Measurements from ENCODE around the gene PPP2R2D.

The PPP2R2D gene

GRCh38 chr10:131959841-131960240 is 59.0 kb downstream of the PPP2R2D start:
- CTCF ChIA-PET, result no interaction called here
- POLR2A ChIA-PET, result no interaction called here
- TF ChIP-seq HDGF (IDR thresholded peaks at IDR 0.05; ENCODE audit: borderline replicate concordance) (no peak), FOXM1 (IDR thresholded peaks at IDR 0.05; ENCODE audit: borderline replicate concordance) (no peak), SP1 (IDR thresholded peaks at IDR 0.05) (no peak), NFRKB (IDR thresholded peaks at IDR 0.05) (no peak), BHLHE40 (IDR thresholded peaks at IDR 0.05; ENCODE audit: borderline replicate concordance) (no peak), FOXK2 (IDR thresholded peaks at IDR 0.05) (no peak), CTBP1 (IDR thresholded peaks at IDR 0.05; ENCODE audit: borderline replicate concordance) (no peak), ZNF384 (IDR thresholded peaks at IDR 0.05) (no peak), L3MBTL2 (conservative IDR thresholded peaks at IDR 0.05) (no peak), TARDBP (IDR thresholded peaks at IDR 0.05) (no peak), ARNT (IDR thresholded peaks at IDR 0.05) (no peak), SUZ12 (IDR thresholded peaks at IDR 0.05) (no peak), FOXA1 (IDR thresholded peaks at IDR 0.05) (no peak), ELF4 (IDR thresholded peaks at IDR 0.05) (no peak), LEF1 (IDR thresholded peaks at IDR 0.05; ENCODE audit: borderline replicate concordance) (no peak)
- TF ChIP-seq, protein P1, sequence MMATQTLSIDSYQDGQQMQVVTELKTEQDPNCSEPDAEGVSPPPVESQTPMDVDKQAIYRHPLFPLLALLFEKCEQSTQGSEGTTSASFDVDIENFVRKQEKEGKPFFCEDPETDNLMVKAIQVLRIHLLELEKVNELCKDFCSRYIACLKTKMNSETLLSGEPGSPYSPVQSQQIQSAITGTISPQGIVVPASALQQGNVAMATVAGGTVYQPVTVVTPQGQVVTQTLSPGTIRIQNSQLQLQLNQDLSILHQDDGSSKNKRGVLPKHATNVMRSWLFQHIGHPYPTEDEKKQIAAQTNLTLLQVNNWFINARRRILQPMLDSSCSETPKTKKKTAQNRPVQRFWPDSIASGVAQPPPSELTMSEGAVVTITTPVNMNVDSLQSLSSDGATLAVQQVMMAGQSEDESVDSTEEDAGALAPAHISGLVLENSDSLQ (IDR thresholded peaks at IDR 0.05), result no peak
- no peak for DNase-seq (ENCODE audit: extremely low spot score)

- ChIA-PET CTCF (no interaction called here), POLR2A (no interaction called here)
- TF ChIP-seq SP1 (IDR thresholded peaks at IDR 0.05) (no peak), NFRKB (IDR thresholded peaks at IDR 0.05) (no peak), HDGF (IDR thresholded peaks at IDR 0.05; ENCODE audit: borderline replicate concordance) (no peak), L3MBTL2 (conservative IDR thresholded peaks at IDR 0.05) (no peak), LEF1 (IDR thresholded peaks at IDR 0.05; ENCODE audit: borderline replicate concordance) (no peak), ELF4 (IDR thresholded peaks at IDR 0.05) (no peak), BHLHE40 (IDR thresholded peaks at IDR 0.05; ENCODE audit: borderline replicate concordance) (no peak), CTBP1 (IDR thresholded peaks at IDR 0.05; ENCODE audit: borderline replicate concordance) (no peak), ARNT (IDR thresholded peaks at IDR 0.05) (no peak), ZNF384 (IDR thresholded peaks at IDR 0.05) (no peak), FOXA1 (IDR thresholded peaks at IDR 0.05) (no peak), FOXM1 (IDR thresholded peaks at IDR 0.05; ENCODE audit: borderline replicate concordance) (no peak), TARDBP (IDR thresholded peaks at IDR 0.05) (no peak)
- TF ChIP-seq, protein P1 (IDR thresholded peaks at IDR 0.05), result no peak
- DNase-seq (ENCODE audit: extremely low spot score), result no peak
These were observed 59.8 kb downstream of the PPP2R2D start for GRCh38 chr10:131960631-131961046.

DNA sequence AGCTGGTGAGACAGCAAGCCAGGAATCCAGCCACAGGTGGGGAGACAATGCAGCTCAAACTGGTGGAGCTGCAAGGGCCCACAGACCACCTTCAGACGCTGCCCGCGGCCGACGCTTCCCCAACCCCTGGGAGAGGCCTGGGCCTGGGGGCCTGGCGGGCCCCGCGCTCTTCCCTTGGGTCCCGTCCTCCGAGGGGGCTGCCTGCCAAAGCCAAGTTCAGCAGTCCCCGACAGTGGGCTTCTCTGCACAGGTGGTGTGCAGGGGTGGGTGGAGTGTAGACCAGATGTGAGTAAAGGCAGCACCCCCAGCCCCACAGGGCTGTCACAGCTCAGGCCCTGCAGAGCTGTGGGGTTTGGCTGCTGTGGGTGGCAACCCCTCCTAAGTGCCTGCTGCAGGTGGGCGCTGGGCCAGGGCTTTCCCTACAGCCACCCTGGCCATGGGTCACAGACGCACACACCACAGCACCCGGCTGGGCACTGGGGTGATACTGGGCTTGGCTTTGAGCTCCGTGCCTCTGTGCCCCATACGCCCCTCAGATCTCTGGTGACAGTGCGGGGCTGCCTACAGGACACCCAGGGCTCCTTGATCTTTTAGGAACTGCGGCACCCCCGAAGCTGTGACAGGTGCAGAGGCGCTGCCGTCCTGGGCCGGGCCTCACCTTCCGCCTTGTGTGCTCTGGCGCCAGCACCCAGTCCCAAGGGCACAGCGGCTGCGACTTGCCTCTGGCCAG is 60.4 kb downstream of the PPP2R2D start:
- ChIA-PET POLR2A (no interaction called here), CTCF (no interaction called here)
- TF ChIP-seq NFRKB (IDR thresholded peaks at IDR 0.05) (no peak), TARDBP (IDR thresholded peaks at IDR 0.05) (no peak), FOXM1 (IDR thresholded peaks at IDR 0.05; ENCODE audit: borderline replicate concordance) (no peak), ELF4 (IDR thresholded peaks at IDR 0.05) (no peak), SUZ12 (IDR thresholded peaks at IDR 0.05) (no peak), HDGF (IDR thresholded peaks at IDR 0.05; ENCODE audit: borderline replicate concordance) (no peak), FOXK2 (IDR thresholded peaks at IDR 0.05) (no peak), LEF1 (IDR thresholded peaks at IDR 0.05; ENCODE audit: borderline replicate concordance) (no peak), FOXA1 (IDR thresholded peaks at IDR 0.05) (no peak), BHLHE40 (IDR thresholded peaks at IDR 0.05; ENCODE audit: borderline replicate concordance) (no peak), SP1 (IDR thresholded peaks at IDR 0.05) (no peak), ARNT (IDR thresholded peaks at IDR 0.05) (no peak)
- DNase-seq (ENCODE audit: extremely low spot score), result no peak

GRCh38 chr10:131961777-131962662 is 61.2 kb downstream of the PPP2R2D start:
- DNase-seq (ENCODE audit: extremely low spot score), result no peak
- TF ChIP-seq FOXA1 (IDR thresholded peaks at IDR 0.05) (no peak), LEF1 (IDR thresholded peaks at IDR 0.05; ENCODE audit: borderline replicate concordance) (no peak)
- ChIA-PET POLR2A (no interaction called here), CTCF (interaction anchor here (1.0 kb wide), 1 partner anchor 12 kb away, joined by 3 read pairs; no protein-coding TSS in a partner anchor)

DNA sequence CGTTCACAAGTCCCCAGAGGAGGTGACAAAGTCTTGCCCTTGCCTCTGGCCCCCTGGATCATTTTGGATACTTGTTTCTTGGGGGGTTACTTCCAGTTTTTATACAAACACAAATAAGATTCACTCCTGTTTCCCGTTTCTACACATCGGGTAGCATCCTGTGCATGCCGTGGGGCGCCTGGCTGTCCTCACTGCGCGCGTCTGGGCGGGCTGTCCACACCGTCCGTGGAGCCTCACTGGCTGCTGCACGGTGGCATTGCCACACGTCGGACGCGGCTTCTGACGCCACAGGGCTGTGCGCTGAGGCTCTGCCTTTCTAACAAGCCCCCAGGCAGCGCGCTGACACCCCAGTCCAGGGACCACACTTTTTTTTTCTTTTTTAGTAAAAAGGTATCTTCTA is 62.5 kb downstream of the PPP2R2D start:
- ChIA-PET CTCF (no interaction called here), POLR2A (no interaction called here)
- no peak for DNase-seq (ENCODE audit: extremely low spot score)
- no peak for TF ChIP-seq HDGF (IDR thresholded peaks at IDR 0.05; ENCODE audit: borderline replicate concordance)
- no peak for TF ChIP-seq NFRKB (IDR thresholded peaks at IDR 0.05)

GRCh38 chr10:131963811-131964210 is 63.0 kb downstream of the PPP2R2D start:
- TF ChIP-seq FOXA1 (IDR thresholded peaks at IDR 0.05) (no peak), ARNT (IDR thresholded peaks at IDR 0.05) (no peak), NFRKB (IDR thresholded peaks at IDR 0.05) (no peak), CTBP1 (IDR thresholded peaks at IDR 0.05; ENCODE audit: borderline replicate concordance) (no peak), SP1 (IDR thresholded peaks at IDR 0.05) (no peak), HDGF (IDR thresholded peaks at IDR 0.05; ENCODE audit: borderline replicate concordance) (no peak), LEF1 (IDR thresholded peaks at IDR 0.05; ENCODE audit: borderline replicate concordance) (no peak), SUZ12 (IDR thresholded peaks at IDR 0.05) (no peak), BHLHE40 (IDR thresholded peaks at IDR 0.05; ENCODE audit: borderline replicate concordance) (no peak), ZNF384 (IDR thresholded peaks at IDR 0.05) (no peak), TARDBP (IDR thresholded peaks at IDR 0.05) (no peak), FOXK2 (IDR thresholded peaks at IDR 0.05) (no peak), L3MBTL2 (conservative IDR thresholded peaks at IDR 0.05) (no peak), FOXM1 (IDR thresholded peaks at IDR 0.05; ENCODE audit: borderline replicate concordance) (no peak)
- CTCF ChIA-PET, result no interaction called here
- DNase-seq (ENCODE audit: extremely low spot score), result no peak
- POLR2A ChIA-PET, result no interaction called here
